Mucosa of rectum (tissue), 2 donors: ENCODE data around the gene PADI2.

Experiments used
- H3K27ac ChIP-seq, 2 donors: one replicate each; pipeline ENCODE4 v1.7.0; 2013; ENCODE audit warnings: inconsistent platforms in 2 of 2, low read depth in 2 of 2, low read length in 2 of 2
- H3K27me3 ChIP-seq, 2 donors: one replicate each; pipeline ENCODE4 v1.7.0; 2013; ENCODE audit warnings: low read length in 2 of 2; ENCODE audit not compliant: control insufficient read depth in 2 of 2, insufficient read depth in 2 of 2
- H3K36me3 ChIP-seq, 2 donors: one replicate each; pipeline ENCODE4 v1.7.0; 2013; ENCODE audit warnings: low read length in 2 of 2; ENCODE audit not compliant: control insufficient read depth in 2 of 2, insufficient read depth in 2 of 2
- H3K4me1 ChIP-seq, 2 donors: one replicate each; pipeline ENCODE4 v1.7.0; 2013; ENCODE audit warnings: low read length in 2 of 2, mild to moderate bottlenecking in 1 of 2; ENCODE audit not compliant: control insufficient read depth in 2 of 2, insufficient read depth in 2 of 2
- H3K4me3 ChIP-seq, 2 donors: one replicate each; pipeline ENCODE4 v1.7.0; 2013; ENCODE audit warnings: low read length in 2 of 2
- H3K9ac ChIP-seq, 2 donors: one replicate each; pipeline ENCODE4 v1.7.0; 2013; ENCODE audit warnings: low read length in 2 of 2, low read depth in 1 of 2, mild to moderate bottlenecking in 1 of 2
- H3K9me3 ChIP-seq, 2 donors: one replicate each; pipeline ENCODE4 v1.7.0; 2013; ENCODE audit warnings: low read length in 2 of 2; ENCODE audit not compliant: control insufficient read depth in 2 of 2
- donor health status: healthy.
- donor health status: Normal muscosa, but diverticular disease.

The PADI2 gene

DNA sequence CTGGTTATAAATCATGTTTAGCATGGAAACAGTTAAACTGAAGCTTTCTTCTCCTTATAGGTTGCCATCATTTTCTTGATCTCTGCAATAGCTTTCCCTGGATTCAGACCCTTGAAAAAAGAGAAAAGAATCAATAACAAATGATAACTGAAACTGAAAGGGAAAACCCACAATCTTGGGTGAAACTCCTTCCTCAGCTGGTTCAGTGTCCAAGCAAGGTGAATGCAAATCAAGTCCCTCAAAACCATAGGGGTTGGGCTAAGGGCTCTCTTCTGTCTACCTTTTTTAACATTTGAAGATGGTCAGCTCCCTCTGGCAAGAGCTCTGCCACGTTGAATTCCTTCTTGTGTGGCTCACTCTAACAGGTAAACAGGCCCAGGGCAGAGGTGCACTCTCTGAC is 100.4 kb downstream of the PADI2 start:
- no peak overlapping the region for H3K27ac ChIP-seq
- no peak overlapping the region for H3K9ac ChIP-seq
- H3K27me3 ChIP-seq = no peaks in the 10 kb centered on the region
- no peaks in the 10 kb centered on the region for H3K4me1 ChIP-seq
- no peak overlapping the region for H3K4me3 ChIP-seq
- peaks cover 55 to 58% of the 10 kb centered on the region in 2 donors for H3K36me3 ChIP-seq
- H3K9me3 ChIP-seq = no peaks in the 10 kb centered on the region

DNA sequence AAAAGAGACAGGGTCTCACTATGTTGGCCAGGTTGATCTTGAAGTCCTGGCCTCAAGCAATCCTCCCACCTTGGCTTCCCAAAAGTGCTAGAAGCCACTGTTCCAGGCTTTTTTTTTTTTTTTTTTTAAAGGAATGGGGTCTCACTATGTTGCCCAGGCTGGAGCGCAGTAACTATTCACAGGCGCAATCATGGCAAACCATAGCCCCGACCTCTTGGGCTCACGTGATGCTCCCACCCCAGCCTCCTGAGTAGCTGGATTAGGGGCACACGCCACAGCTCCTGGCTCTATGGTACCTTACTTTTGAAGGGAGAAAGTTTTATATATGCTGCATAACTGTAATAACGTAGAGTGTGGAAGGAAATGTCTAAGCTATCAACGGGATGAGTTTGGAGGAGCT is 101.8 kb downstream of the PADI2 start:
- H3K9ac ChIP-seq = no peak overlapping the region
- peaks cover 42 to 44% of the 10 kb centered on the region in 2 donors for H3K36me3 ChIP-seq
- no peaks in the 10 kb centered on the region for H3K27me3 ChIP-seq
- H3K4me1 ChIP-seq = peaks cover 0 to under 1% of the 10 kb centered on the region in 2 donors
- H3K9me3 ChIP-seq = no peaks in the 10 kb centered on the region
- H3K27ac ChIP-seq = no peak overlapping the region
- H3K4me3 ChIP-seq = no peak overlapping the region
